ENCODE data around the gene LIPT2.

LIPT2 gene

GRCh38 chr11:74468936-74469335, 24.6 kb downstream of the LIPT2 start:
- no peak for DNase-seq (ENCODE audit: low read depth, low spot score)
- H3K4me3 ChIP-seq (ENCODE audit: low read length): no peak overlapping the region

- H3K4me3 ChIP-seq (ENCODE audit: low read length): no peak overlapping the region
- DNase-seq (ENCODE audit: low read depth, low spot score): no peak
Measured at GRCh38 chr11:74468521-74468920, 25.0 kb downstream of the LIPT2 start.

- DNase-seq (ENCODE audit: low read depth, low spot score): no peak
- no peak overlapping the region for H3K4me3 ChIP-seq (ENCODE audit: low read length)
Measured at GRCh38 chr11:74468058-74468457, 25.5 kb downstream of the LIPT2 start.

GRCh38 chr11:74466916-74467885, 26.3 kb downstream of the LIPT2 start, which contains the start of gene KCNE3:
TSS of gene KCNE3 (minus strand) at chr11:74467549. CDS start at chr11:74457563, 9,986 bp downstream.
- no peak for DNase-seq (ENCODE audit: low read depth, low spot score)
- H3K4me3 ChIP-seq (ENCODE audit: low read length): no peak within 1 kb of the TSS

GRCh38 chr11:74465291-74465708, 28.2 kb downstream of the LIPT2 start:
- no peak overlapping the region for H3K4me3 ChIP-seq (ENCODE audit: low read length)
- no peak for DNase-seq (ENCODE audit: low read depth, low spot score)

- DNase-seq (ENCODE audit: low read depth, low spot score): no peak
Measured at GRCh38 chr11:74464746-74465145, 28.8 kb downstream of the LIPT2 start.

GRCh38 chr11:74463216-74463615, 30.3 kb downstream of the LIPT2 start:
- no peak for DNase-seq (ENCODE audit: low read depth, low spot score)
- H3K4me3 ChIP-seq (ENCODE audit: low read length): no peak overlapping the region

More at GRCh38 chr11:74464746-74465145, 28.8 kb downstream of the LIPT2 start:
- no peak overlapping the region for H3K4me3 ChIP-seq (ENCODE audit: low read length)

- no peak overlapping the region for H3K4me3 ChIP-seq (ENCODE audit: low read length)
- DNase-seq (ENCODE audit: low read depth, low spot score): no peak
Measured at GRCh38 chr11:74462631-74463030, 30.9 kb downstream of the LIPT2 start.

GRCh38 chr11:74462009-74462408, 31.5 kb downstream of the LIPT2 start:
- no peak for DNase-seq (ENCODE audit: low read depth, low spot score)
- no peak overlapping the region for H3K4me3 ChIP-seq (ENCODE audit: low read length)

- H3K4me3 ChIP-seq (ENCODE audit: low read length): no peak overlapping the region
- DNase-seq (ENCODE audit: low read depth, low spot score): peak; percentile 34
Measured at GRCh38 chr11:74460481-74461154, 32.9 kb downstream of the LIPT2 start.

GRCh38 chr11:74460065-74460464, 33.5 kb downstream of the LIPT2 start:
- DNase-seq (ENCODE audit: low read depth, low spot score): no peak
- H3K4me3 ChIP-seq (ENCODE audit: low read length): no peak overlapping the region

GRCh38 chr11:74459584-74459983, 33.9 kb downstream of the LIPT2 start:
- H3K4me3 ChIP-seq (ENCODE audit: low read length): no peak overlapping the region
- no peak for DNase-seq (ENCODE audit: low read depth, low spot score)

- DNase-seq (ENCODE audit: low read depth, low spot score): no peak
- no peak overlapping the region for H3K4me3 ChIP-seq (ENCODE audit: low read length)
Measured at GRCh38 chr11:74457356-74457755, 36.2 kb downstream of the LIPT2 start.

- DNase-seq (ENCODE audit: low read depth, low spot score): peak; percentile 64
- no peak overlapping the region for H3K4me3 ChIP-seq (ENCODE audit: low read length)
Measured at GRCh38 chr11:74453373-74453975, 40.0 kb downstream of the LIPT2 start.

- DNase-seq (ENCODE audit: low read depth, low spot score): no peak
- H3K4me3 ChIP-seq (ENCODE audit: low read length): no peak overlapping the region
Measured at GRCh38 chr11:74452366-74452765, 41.2 kb downstream of the LIPT2 start.

GRCh38 chr11:74450318-74450717, 43.2 kb downstream of the LIPT2 start:
- no peak for DNase-seq (ENCODE audit: low read depth, low spot score)
- no peak overlapping the region for H3K4me3 ChIP-seq (ENCODE audit: low read length)

- peak; percentile 75 for DNase-seq (ENCODE audit: low read depth, low spot score)
- no peak overlapping the region for H3K4me3 ChIP-seq (ENCODE audit: low read length)
Measured at GRCh38 chr11:74449369-74449931, 44.1 kb downstream of the LIPT2 start.

GRCh38 chr11:74447720-74448119, 45.8 kb downstream of the LIPT2 start:
- H3K4me3 ChIP-seq (ENCODE audit: low read length): no peak overlapping the region
- no peak for DNase-seq (ENCODE audit: low read depth, low spot score)

GRCh38 chr11:74446532-74446938, 47.0 kb downstream of the LIPT2 start:
- H3K4me3 ChIP-seq (ENCODE audit: low read length): no peak overlapping the region
- no peak for DNase-seq (ENCODE audit: low read depth, low spot score)
